GM23338 (cell line): Measurements from ENCODE around the gene ACD. TPM values are rescaled to one million over a fixed set of nuclear protein-coding genes. Genes with fewer than 3 reads are reported as not detected.

Source experiments
- ATAC-seq: fragments of 200-7000 bp; cut with Tn5 transposase; 3 replicates; pipeline ENCODE4 v1.9.1; 2020
- DNase-seq: peaks from one replicate; pipeline ENCODE4 v3.0.0-alpha.2; 2015; ENCODE audit warnings: low spot score
- H2AFZ ChIP-seq: fragments of 200-600 bp; sonication (generic); 2 replicates; pipeline ENCODE4 v1.8.0; 2016; ENCODE audit warnings: antibody characterized with exemption, mild to moderate bottlenecking, moderate library complexity
- H3F3A ChIP-seq: fragments of 200-600 bp; sonication (generic); replicated peaks from 2 replicates; pipeline ENCODE4 v1.8.0; 2017; ENCODE audit warnings: antibody characterized with exemption, mixed run types, low read depth
- H3K27ac ChIP-seq: fragments of 200-600 bp; sonication (generic); 2 replicates; pipeline ENCODE4 v1.6.1; 2016; ENCODE audit warnings: low read depth
- H3K27me3 ChIP-seq: fragments of 200-600 bp; sonication (generic); 2 replicates; pipeline ENCODE4 v1.8.0; 2016; ENCODE audit warnings: mild to moderate bottlenecking, mixed run types, moderate library complexity; ENCODE audit not compliant: insufficient read depth
- H3K36me3 ChIP-seq: fragments of 200-600 bp; sonication (generic); 2 replicates; pipeline ENCODE4 v1.8.0; 2016; ENCODE audit warnings: mild to moderate bottlenecking; ENCODE audit not compliant: insufficient read depth
- H3K4me1 ChIP-seq: fragments of 200-600 bp; sonication (generic); 2 replicates; pipeline ENCODE4 v1.8.0; 2016; ENCODE audit warnings: mild to moderate bottlenecking, moderate library complexity; ENCODE audit not compliant: insufficient read depth
- H3K4me2 ChIP-seq: fragments of 200-600 bp; sonication (generic); 2 replicates; pipeline ENCODE4 v1.7.1; 2017; ENCODE audit warnings: mixed run types
- H3K4me3 ChIP-seq: fragments of 200-600 bp; sonication (generic); 2 replicates; pipeline ENCODE4 v1.6.1; 2016; ENCODE audit warnings: mixed run types
- H3K79me2 ChIP-seq: fragments of 200-600 bp; sonication (generic); replicated peaks from 2 replicates; pipeline ENCODE4 v1.8.0; 2017; ENCODE audit warnings: mild to moderate bottlenecking; ENCODE audit not compliant: insufficient read depth
- H3K9me2 ChIP-seq: fragments of 200-600 bp; sonication (generic); 2 replicates; pipeline ENCODE4 v1.8.0; 2017; ENCODE audit not compliant: insufficient read depth
- H4K20me1 ChIP-seq: fragments of 200-600 bp; sonication (generic); replicated peaks from 2 replicates; pipeline ENCODE4 v1.8.0; 2017; ENCODE audit warnings: mild to moderate bottlenecking; ENCODE audit not compliant: insufficient read depth
- H3K27ac Mint-ChIP-seq: 2 replicates; pipeline ENCODE4 v1.8.0; 2020; ENCODE audit warnings: inconsistent platforms, mild to moderate bottlenecking, moderate library complexity, mixed read lengths
- H3K27me3 Mint-ChIP-seq: 3 replicates; pipeline ENCODE4 v1.8.0; 2022; ENCODE audit warnings: low read depth, mild to moderate bottlenecking, moderate library complexity, mixed read lengths, inconsistent platforms; ENCODE audit not compliant: insufficient read depth, poor library complexity
- H3K36me3 Mint-ChIP-seq: 3 replicates; pipeline ENCODE4 v1.8.0; 2021; ENCODE audit warnings: low read depth, mild to moderate bottlenecking, inconsistent platforms, moderate library complexity, mixed read lengths
- H3K4me1 Mint-ChIP-seq: 3 replicates; pipeline ENCODE4 v1.8.0; 2020; ENCODE audit warnings: mild to moderate bottlenecking, inconsistent platforms, mixed read lengths
- H3K4me3 Mint-ChIP-seq: 3 replicates; pipeline ENCODE4 v1.8.0; 2021; ENCODE audit warnings: moderate library complexity, mild to moderate bottlenecking, inconsistent platforms, mixed read lengths
- H3K9me3 Mint-ChIP-seq: 3 replicates; pipeline ENCODE4 v1.8.0; 2020; ENCODE audit warnings: moderate library complexity, mild to moderate bottlenecking, inconsistent platforms, mixed read lengths
- CREB1 ChIP-seq: fragments of 250-450 bp; sonication (Bioruptor Pico); IDR thresholded peaks from 2 replicates; pipeline ENCODE4 v1.5.0; 2020; ENCODE audit warnings: low read depth, mild to moderate bottlenecking, moderate library complexity
- CTCF ChIP-seq, 2 experiments: fragments of 200-600 bp in 1 of 2; sonication (generic) in 1 of 2; conservative IDR thresholded peaks; 2 replicates each; pipeline versions ENCODE4 v1.5.1 to v1.6.1; 2016 to 2017; ENCODE audit warnings: antibody characterized with exemption in 2 of 2, low read depth in 2 of 2, mild to moderate bottlenecking in 2 of 2, moderate library complexity in 1 of 2
- ETS1 ChIP-seq: IDR thresholded peaks from 2 replicates; pipeline ENCODE4 v1.6.1; 2016; ENCODE audit warnings: antibody characterized with exemption
- EZH2 ChIP-seq: fragments of 200-600 bp; sonication (generic); IDR thresholded peaks from one replicate; pipeline ENCODE4 v1.8.0; 2017; ENCODE audit warnings: antibody characterized with exemption, mild to moderate bottlenecking, low read depth; ENCODE audit not compliant: unreplicated experiment
- JUNB ChIP-seq: IDR thresholded peaks from one replicate; pipeline ENCODE4 v1.6.1; 2016; ENCODE audit warnings: antibody characterized with exemption; ENCODE audit not compliant: unreplicated experiment
- NANOG ChIP-seq: IDR thresholded peaks from 2 replicates; pipeline ENCODE4 v1.6.1; 2016; ENCODE audit warnings: antibody characterized with exemption, borderline replicate concordance
- ZNF331 ChIP-seq: fragments of 250-450 bp; sonication (Bioruptor Pico); IDR thresholded peaks from 2 replicates; pipeline ENCODE4 v1.5.0; 2020; ENCODE audit warnings: low read depth, mild to moderate bottlenecking, moderate library complexity
- ZNF462 ChIP-seq: fragments of 250-450 bp; sonication (Bioruptor Pico); IDR thresholded peaks from 2 replicates; pipeline ENCODE4 v1.5.0; 2020; ENCODE audit warnings: mild to moderate bottlenecking, moderate library complexity
- polyA plus RNA-seq: library from polyadenylated mRNA; unstranded; fragments of >200 nt; fragmentation: Nextera tagmentation; extraction: Ambion mirVana; gene quantifications from 2 replicates; pipeline ENCODE4 v1.2.1, GENCODE V29; 2016
- total RNA-seq: library from RNA; depleted of rRNA; stranded (reverse); fragments of >200 nt; shearing (Covaris generic); gene quantifications from 2 replicates; pipeline ENCODE4 v1.2.3, GENCODE V29; 2014

ACD gene
- total and polyA plus RNA-seq, 2 experiments from 2014 or later, result 38.7 to 51.7 TPM

DNA sequence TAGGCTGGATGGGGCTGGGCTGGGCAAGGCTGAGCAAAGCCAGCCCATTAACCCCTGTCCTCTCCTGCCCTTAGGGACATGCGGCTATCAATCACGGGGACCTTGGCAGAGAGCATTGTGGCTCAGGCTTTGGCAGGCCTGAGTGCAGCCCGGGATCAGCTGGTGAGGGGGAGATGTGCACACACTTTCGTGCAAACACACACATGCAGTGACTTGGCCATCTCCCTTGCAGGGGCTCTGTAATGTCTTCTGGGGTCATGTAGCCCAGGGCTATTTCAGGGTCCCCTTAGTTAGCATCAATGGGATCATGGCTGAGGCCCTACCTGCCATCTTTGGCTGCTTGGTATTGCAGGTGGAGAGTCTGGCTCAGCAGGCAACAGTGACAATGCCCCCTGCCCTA lies 8.2 kb downstream of the ACD start (continued):
- no peak for TF ChIP-seq ZNF462 (CRISPR knock-in tag)

DNA sequence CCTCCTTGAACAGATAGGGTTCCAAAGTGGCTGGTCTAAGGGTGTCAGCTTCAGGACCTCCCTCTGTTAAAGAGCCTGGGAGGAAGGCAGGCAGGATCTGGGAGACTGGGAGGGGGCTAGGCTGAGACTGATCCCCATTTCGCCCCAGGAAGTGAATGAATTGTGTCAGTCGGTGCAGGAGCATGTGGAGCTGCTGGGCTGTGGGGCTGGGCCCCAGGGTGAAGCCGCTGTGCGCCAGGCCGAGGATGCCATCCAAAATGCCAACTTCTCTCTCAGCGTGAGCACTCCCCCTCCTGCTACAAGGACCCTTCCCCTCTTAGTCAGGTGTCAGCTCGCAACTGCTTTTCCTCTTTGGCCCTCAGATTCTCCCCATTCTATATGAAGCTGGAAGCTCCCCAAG lies 9.0 kb downstream of the ACD start:
- Histone ChIP-seq H2AFZ (no peak overlapping the region), H4K20me1 (no peaks in the 10 kb centered on the region; the same call in 1 of the 2 replicates), H3K27me3 (peaks cover 77% of the 10 kb centered on the region), H3K4me2 (no peak overlapping the region), H3K4me1 (no peaks in the 10 kb centered on the region; the same call in 1 of the 2 replicates), H3K9me2 (no peaks in the 10 kb centered on the region), H3K36me3 (no peaks in the 10 kb centered on the region), H3K27ac (no peak overlapping the region), H3K79me2 (no peaks in the 10 kb centered on the region), H3K4me3 (no peak overlapping the region), H3F3A (peaks cover 6% of the 10 kb centered on the region; the same call in 1 of the 2 replicates)
- Mint-ChIP-seq H3K9me3 (no peaks in the 10 kb centered on the region), H3K36me3 (peaks cover 9% of the 10 kb centered on the region; the same call in 1 of the 3 replicates), H3K4me1 (peaks cover 13% of the 10 kb centered on the region), H3K4me3 (no peak overlapping the region; the same call in 2 of the 3 replicates), H3K27me3 (peaks cover 76% of the 10 kb centered on the region), H3K27ac (no peak overlapping the region)
- ATAC-seq (no peak), DNase-seq (no peak)
- TF ChIP-seq JUNB (no peak), CTCF (conservative IDR thresholded peaks at IDR 0.05; ENCODE audit: low read depth in 2 of 2) (no peak), ETS1 (no peak), EZH2 (no peak), ZNF331 (CRISPR knock-in tag) (no peak), NANOG (no peak), CREB1 (CRISPR knock-in tag) (no peak)
